Measurements from ENCODE around the gene FRMD4A.

Gene FRMD4A

DNA sequence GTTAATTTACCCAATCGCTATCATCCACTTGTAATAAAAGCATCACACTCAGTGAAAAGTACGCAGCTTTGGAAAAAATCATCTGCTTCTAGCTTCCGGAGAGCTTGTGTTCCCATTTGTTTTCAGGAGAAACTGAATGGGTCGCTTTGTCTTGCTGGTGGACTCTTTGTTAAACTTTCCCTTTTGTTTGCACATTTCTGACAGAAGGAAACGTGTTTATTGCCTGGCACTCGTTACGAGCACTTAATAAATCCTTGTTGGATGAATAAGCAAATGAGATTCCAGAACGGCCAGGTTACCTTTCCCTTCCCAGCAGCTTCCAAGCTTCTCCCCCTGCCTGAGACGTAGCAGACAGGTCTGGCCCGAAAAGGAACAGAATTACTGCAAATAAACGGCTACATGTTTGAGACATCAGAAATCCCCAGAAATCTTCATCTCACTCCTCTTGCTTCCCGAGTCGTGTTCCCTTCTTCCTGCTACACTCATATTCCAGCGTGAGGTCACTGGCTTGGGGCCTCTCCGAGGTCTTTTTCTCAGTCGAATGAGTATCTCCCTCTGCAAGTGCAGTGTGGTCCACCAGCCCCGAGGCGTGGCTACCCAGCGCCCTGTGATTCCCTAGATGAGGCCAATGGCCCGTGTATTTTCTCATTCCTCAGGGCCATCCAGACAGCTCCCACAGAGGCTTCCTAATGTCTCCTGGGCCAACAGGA lies 167.2 kb downstream of the FRMD4A start:
- TF ChIP-seq TCF12 (IDR thresholded peaks at IDR 0.05; ENCODE audit: low read depth) (no peak), EGR1 (IDR thresholded peaks at IDR 0.05) (no peak), EP300 (IDR thresholded peaks at IDR 0.05; ENCODE audit: borderline replicate concordance) (no peak), NFIC (IDR thresholded peaks at IDR 0.05) (no peak), FOXM1 (IDR thresholded peaks at IDR 0.05; ENCODE audit: borderline replicate concordance, low read depth) (no peak), ZBTB7A (IDR thresholded peaks at IDR 0.05; ENCODE audit: low read depth) (no peak), TEAD4 (IDR thresholded peaks at IDR 0.05) (no peak), CREB1 (IDR thresholded peaks at IDR 0.05; ENCODE audit: low read depth) (no peak), YY1 (IDR thresholded peaks at IDR 0.05; ENCODE audit: low read depth) (no peak), RAD21 (IDR thresholded peaks at IDR 0.05; ENCODE audit: low read depth) (no peak), TAF1 (IDR thresholded peaks at IDR 0.05; ENCODE audit: low read depth) (no peak), CEBPB (IDR thresholded peaks at IDR 0.05) (no peak)
- TF ChIP-seq, protein P1, sequence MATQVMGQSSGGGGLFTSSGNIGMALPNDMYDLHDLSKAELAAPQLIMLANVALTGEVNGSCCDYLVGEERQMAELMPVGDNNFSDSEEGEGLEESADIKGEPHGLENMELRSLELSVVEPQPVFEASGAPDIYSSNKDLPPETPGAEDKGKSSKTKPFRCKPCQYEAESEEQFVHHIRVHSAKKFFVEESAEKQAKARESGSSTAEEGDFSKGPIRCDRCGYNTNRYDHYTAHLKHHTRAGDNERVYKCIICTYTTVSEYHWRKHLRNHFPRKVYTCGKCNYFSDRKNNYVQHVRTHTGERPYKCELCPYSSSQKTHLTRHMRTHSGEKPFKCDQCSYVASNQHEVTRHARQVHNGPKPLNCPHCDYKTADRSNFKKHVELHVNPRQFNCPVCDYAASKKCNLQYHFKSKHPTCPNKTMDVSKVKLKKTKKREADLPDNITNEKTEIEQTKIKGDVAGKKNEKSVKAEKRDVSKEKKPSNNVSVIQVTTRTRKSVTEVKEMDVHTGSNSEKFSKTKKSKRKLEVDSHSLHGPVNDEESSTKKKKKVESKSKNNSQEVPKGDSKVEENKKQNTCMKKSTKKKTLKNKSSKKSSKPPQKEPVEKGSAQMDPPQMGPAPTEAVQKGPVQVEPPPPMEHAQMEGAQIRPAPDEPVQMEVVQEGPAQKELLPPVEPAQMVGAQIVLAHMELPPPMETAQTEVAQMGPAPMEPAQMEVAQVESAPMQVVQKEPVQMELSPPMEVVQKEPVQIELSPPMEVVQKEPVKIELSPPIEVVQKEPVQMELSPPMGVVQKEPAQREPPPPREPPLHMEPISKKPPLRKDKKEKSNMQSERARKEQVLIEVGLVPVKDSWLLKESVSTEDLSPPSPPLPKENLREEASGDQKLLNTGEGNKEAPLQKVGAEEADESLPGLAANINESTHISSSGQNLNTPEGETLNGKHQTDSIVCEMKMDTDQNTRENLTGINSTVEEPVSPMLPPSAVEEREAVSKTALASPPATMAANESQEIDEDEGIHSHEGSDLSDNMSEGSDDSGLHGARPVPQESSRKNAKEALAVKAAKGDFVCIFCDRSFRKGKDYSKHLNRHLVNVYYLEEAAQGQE (IDR thresholded peaks at IDR 0.05; ENCODE audit: low read depth), result no peak
- TF ChIP-seq, protein P2, sequence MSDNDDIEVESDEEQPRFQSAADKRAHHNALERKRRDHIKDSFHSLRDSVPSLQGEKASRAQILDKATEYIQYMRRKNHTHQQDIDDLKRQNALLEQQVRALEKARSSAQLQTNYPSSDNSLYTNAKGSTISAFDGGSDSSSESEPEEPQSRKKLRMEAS (IDR thresholded peaks at IDR 0.05), result no peak
- TF ChIP-seq, protein P3, sequence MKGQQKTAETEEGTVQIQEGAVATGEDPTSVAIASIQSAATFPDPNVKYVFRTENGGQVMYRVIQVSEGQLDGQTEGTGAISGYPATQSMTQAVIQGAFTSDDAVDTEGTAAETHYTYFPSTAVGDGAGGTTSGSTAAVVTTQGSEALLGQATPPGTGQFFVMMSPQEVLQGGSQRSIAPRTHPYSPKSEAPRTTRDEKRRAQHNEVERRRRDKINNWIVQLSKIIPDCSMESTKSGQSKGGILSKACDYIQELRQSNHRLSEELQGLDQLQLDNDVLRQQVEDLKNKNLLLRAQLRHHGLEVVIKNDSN (IDR thresholded peaks at IDR 0.05), result no peak

DNA sequence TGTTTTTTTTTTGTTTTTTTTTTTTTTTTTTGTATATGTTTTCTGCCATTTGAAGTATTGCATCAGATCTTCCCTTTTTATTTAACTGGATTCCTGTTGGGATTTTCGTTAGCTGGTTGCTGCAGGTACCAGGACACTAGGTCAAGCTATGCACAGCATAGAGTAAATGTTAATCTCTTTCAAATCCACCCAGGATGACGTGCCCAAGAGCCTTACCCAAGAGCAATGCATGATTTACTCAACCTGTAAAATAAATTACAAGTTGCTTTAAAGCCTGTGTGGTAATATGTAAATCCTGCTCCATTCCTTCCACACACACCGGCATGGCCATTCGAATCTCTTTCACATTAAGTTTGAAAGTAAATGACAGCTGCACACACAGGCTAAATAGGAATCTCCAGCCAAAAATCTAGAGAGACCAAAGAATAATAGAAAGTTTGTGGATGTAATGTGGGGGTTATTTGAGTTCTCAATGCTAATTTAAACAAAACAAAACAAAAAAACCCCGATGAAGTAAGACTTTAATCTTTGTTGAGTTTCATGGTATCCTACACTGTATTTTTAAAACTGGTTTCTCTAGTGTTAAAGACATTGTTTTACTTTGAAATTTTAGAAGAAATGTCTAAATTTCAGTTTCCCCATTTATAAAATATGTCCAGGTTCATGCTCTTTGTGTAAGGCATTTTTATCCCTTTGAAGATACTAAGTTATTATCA lies 167.9 kb downstream of the FRMD4A start:
- no peak for TF ChIP-seq CREB1 (IDR thresholded peaks at IDR 0.05; ENCODE audit: low read depth)
- no peak for TF ChIP-seq TAF1 (IDR thresholded peaks at IDR 0.05; ENCODE audit: low read depth)
- no peak for TF ChIP-seq EGR1 (IDR thresholded peaks at IDR 0.05)
- TF ChIP-seq RAD21 (IDR thresholded peaks at IDR 0.05; ENCODE audit: low read depth), result no peak
- TF ChIP-seq FOXM1 (IDR thresholded peaks at IDR 0.05; ENCODE audit: borderline replicate concordance, low read depth), result no peak
- TF ChIP-seq TEAD4 (IDR thresholded peaks at IDR 0.05), result no peak

DNA sequence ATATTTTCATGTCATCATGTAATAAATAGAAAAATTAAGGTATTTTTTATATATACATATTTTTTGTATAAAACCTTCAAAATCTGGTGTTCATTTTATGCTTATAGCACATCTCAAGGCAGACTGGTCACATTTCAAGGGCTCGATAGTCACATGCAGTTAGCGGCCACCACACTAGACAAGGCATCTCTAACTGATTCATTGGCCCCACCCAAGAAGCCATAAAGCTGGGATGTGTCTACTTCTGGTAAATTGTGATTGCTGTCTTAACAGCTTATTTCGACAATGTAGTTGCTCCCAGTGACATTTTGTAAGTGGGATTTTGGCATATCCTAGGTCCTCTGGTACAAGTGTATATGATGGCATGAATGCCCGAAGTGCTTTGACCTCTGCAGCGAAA lies 168.7 kb downstream of the FRMD4A start:
- no peak for TF ChIP-seq NFIC (IDR thresholded peaks at IDR 0.05)

DNA sequence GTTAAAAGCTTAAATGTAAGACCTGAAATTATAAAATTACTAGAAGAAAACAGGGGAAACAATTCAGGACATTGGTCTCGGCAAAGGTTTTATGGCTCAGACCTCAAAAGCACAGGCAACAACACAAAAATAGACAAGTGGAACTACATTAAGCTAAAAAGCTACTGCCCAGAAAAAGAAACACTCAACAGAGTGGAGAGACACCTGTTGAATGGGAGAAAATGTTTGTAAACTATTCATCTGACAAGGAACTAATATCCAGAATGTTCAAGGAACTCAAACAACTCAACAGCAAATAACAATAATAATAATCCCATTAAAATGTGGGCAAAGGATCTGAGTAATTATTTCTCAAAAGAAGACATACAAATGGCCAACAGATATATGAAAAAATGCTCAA lies 170.4 kb downstream of the FRMD4A start:
- TF ChIP-seq CEBPB (IDR thresholded peaks at IDR 0.05) (no peak), YY1 (IDR thresholded peaks at IDR 0.05; ENCODE audit: low read depth) (no peak), EGR1 (IDR thresholded peaks at IDR 0.05) (no peak)

DNA sequence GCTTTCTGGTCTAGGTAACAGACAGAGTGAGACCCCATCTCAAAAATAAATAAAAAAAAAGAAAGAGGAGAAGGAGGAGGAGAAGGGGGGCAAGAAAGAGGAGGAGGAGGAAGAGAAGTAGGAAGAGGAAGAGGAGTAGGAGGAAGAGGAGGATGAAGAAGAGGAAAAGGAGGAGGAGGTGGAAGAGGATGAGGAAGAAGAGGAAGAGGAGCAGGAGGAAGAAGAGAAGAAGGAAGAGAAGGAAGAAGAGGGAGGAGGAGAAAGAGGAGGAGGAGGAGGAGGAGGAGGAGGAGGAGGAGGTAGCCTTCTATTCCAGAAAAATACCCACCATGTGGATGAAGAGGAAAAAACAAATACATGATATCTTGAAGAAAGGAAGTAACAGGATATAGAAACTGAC lies 172.1 kb downstream of the FRMD4A start:
- no peak for TF ChIP-seq EP300 (IDR thresholded peaks at IDR 0.05; ENCODE audit: borderline replicate concordance)
- no peak for TF ChIP-seq RAD21 (IDR thresholded peaks at IDR 0.05; ENCODE audit: low read depth)
- no peak for TF ChIP-seq FOXM1 (IDR thresholded peaks at IDR 0.05; ENCODE audit: borderline replicate concordance, low read depth)
- TF ChIP-seq, protein P2 (IDR thresholded peaks at IDR 0.05), result no peak
- TF ChIP-seq YY1 (IDR thresholded peaks at IDR 0.05; ENCODE audit: low read depth), result no peak
- TF ChIP-seq, protein P3 (IDR thresholded peaks at IDR 0.05), result no peak
- TF ChIP-seq CREB1 (IDR thresholded peaks at IDR 0.05; ENCODE audit: low read depth), result no peak
- TF ChIP-seq TAF1 (IDR thresholded peaks at IDR 0.05; ENCODE audit: low read depth), result no peak
- no peak for TF ChIP-seq TEAD4 (IDR thresholded peaks at IDR 0.05)
- TF ChIP-seq, protein P1 (IDR thresholded peaks at IDR 0.05; ENCODE audit: low read depth), result no peak
- no peak for TF ChIP-seq TCF12 (IDR thresholded peaks at IDR 0.05; ENCODE audit: low read depth)

DNA sequence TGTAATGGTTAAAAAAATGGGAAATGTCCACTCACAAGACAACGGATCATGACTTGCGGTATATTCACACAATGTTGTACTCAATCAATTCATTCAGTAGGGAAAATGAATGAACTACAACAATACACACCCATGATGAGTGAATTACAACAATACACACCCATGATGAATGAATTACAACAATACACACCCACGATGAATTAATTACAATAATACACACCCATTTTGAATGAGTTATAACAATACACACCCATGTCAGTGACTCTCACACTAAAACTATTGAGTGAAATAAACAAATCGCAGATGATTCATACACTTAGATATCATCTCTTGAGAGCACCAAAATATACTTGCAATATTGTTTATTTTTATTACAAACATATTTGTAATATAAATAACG lies 174.6 kb downstream of the FRMD4A start:
- no peak for TF ChIP-seq TCF12 (IDR thresholded peaks at IDR 0.05; ENCODE audit: low read depth)
- TF ChIP-seq, protein P3 (IDR thresholded peaks at IDR 0.05), result no peak
- TF ChIP-seq TAF1 (IDR thresholded peaks at IDR 0.05; ENCODE audit: low read depth), result no peak
- no peak for TF ChIP-seq CREB1 (IDR thresholded peaks at IDR 0.05; ENCODE audit: low read depth)
- TF ChIP-seq EP300 (IDR thresholded peaks at IDR 0.05; ENCODE audit: borderline replicate concordance), result no peak
- TF ChIP-seq CEBPB (IDR thresholded peaks at IDR 0.05), result no peak
- TF ChIP-seq, protein P2 (IDR thresholded peaks at IDR 0.05), result no peak
- TF ChIP-seq, protein P1 (IDR thresholded peaks at IDR 0.05; ENCODE audit: low read depth), result no peak
- TF ChIP-seq YY1 (IDR thresholded peaks at IDR 0.05; ENCODE audit: low read depth), result no peak
- no peak for TF ChIP-seq RAD21 (IDR thresholded peaks at IDR 0.05; ENCODE audit: low read depth)
- TF ChIP-seq ZBTB7A (IDR thresholded peaks at IDR 0.05; ENCODE audit: low read depth), result no peak
- TF ChIP-seq NFIC (IDR thresholded peaks at IDR 0.05), result no peak
- TF ChIP-seq TEAD4 (IDR thresholded peaks at IDR 0.05), result no peak
- TF ChIP-seq FOXM1 (IDR thresholded peaks at IDR 0.05; ENCODE audit: borderline replicate concordance, low read depth), result no peak
- TF ChIP-seq EGR1 (IDR thresholded peaks at IDR 0.05), result no peak

All from Ishikawa (cell line).